SK-N-MC (cell line): ENCODE results near the gene PKNOX2.

ENCODE experiments used
- DNase-seq: peaks from one replicate; pipeline ENCODE4 v3.0.0-alpha.2; 2011; ENCODE audit warnings: low read depth, low spot score
- H3K27ac ChIP-seq: fragments of 200-600 bp; sonication (generic); 2 replicates; pipeline ENCODE4 v1.5.1; 2016; ENCODE audit warnings: mixed run types
- H3K36me3 ChIP-seq: fragments of 200-600 bp; sonication (generic); 2 replicates; pipeline ENCODE4 v1.6.1; 2017; ENCODE audit warnings: antibody characterized with exemption, low read length, mixed read lengths; ENCODE audit not compliant: insufficient read depth
- H3K4me3 ChIP-seq: fragments of 200-600 bp; sonication (generic); 2 replicates; pipeline ENCODE4 v1.5.1; 2016
- H3K9ac ChIP-seq: fragments of 200-600 bp; sonication (generic); 2 replicates; pipeline ENCODE4 v1.8.0; 2017; ENCODE audit warnings: mixed run types, mixed read lengths; ENCODE audit not compliant: insufficient read length
- H3K9me3 ChIP-seq: fragments of 200-600 bp; sonication (generic); 2 replicates; pipeline ENCODE4 v1.6.1; 2017; ENCODE audit warnings: low read depth, mild to moderate bottlenecking, antibody characterized with exemption, low read length, moderate library complexity, mixed read lengths
- EZH2 ChIP-seq: fragments of 200-600 bp; sonication (generic); IDR thresholded peaks from one replicate; pipeline ENCODE4 v1.6.1; 2017; ENCODE audit warnings: antibody characterized with exemption
- FOXP2 ChIP-seq: optimal IDR thresholded peaks from 2 replicates; pipeline ENCODE3; 2011; ENCODE audit warnings: mild to moderate bottlenecking, moderate library complexity; ENCODE audit not compliant: insufficient read depth; ENCODE audit errors: extremely low read length, control extremely low read depth
- POLR2AphosphoS5 ChIP-seq: IDR thresholded peaks from 2 replicates; pipeline ENCODE4 v1.6.1; 2012; ENCODE audit warnings: mild to moderate bottlenecking, low read depth, low read length, borderline replicate concordance

The PKNOX2 gene

GRCh38 chr11:125412509-125412908 is 248.0 kb downstream of the PKNOX2 start:
- DNase-seq = no peak
- TF ChIP-seq POLR2AphosphoS5 = no peak
- TF ChIP-seq FOXP2 = no peak
- TF ChIP-seq EZH2 = no peak
- H3K27ac ChIP-seq = no peak overlapping the region
- no peaks in the 10 kb centered on the region for H3K36me3 ChIP-seq
- H3K9ac ChIP-seq = no peak overlapping the region
- no peak overlapping the region for H3K4me3 ChIP-seq
- no peaks in the 10 kb centered on the region for H3K9me3 ChIP-seq

- DNase-seq = no peak
- no peaks in the 10 kb centered on the region for H3K36me3 ChIP-seq
- no peaks in the 10 kb centered on the region for H3K9me3 ChIP-seq
- TF ChIP-seq POLR2AphosphoS5 (no peak), FOXP2 (no peak), EZH2 (no peak)
- H3K27ac ChIP-seq = no peak overlapping the region
- no peak overlapping the region for H3K9ac ChIP-seq
- no peak overlapping the region for H3K4me3 ChIP-seq
These were observed 248.7 kb downstream of the PKNOX2 start for GRCh38 chr11:125413226-125413625.

GRCh38 chr11:125414121-125414520 is 249.6 kb downstream of the PKNOX2 start:
- no peak overlapping the region for H3K9ac ChIP-seq
- H3K27ac ChIP-seq = no peak overlapping the region
- DNase-seq = no peak
- no peaks in the 10 kb centered on the region for H3K9me3 ChIP-seq
- TF ChIP-seq FOXP2 (no peak), POLR2AphosphoS5 (no peak), EZH2 (no peak)
- no peak overlapping the region for H3K4me3 ChIP-seq
- H3K36me3 ChIP-seq = no peaks in the 10 kb centered on the region

- no peaks in the 10 kb centered on the region for H3K36me3 ChIP-seq
- DNase-seq = no peak
- TF ChIP-seq EZH2 (no peak), POLR2AphosphoS5 (no peak)
- H3K9me3 ChIP-seq = no peaks in the 10 kb centered on the region
- H3K27ac ChIP-seq = no peak overlapping the region
- no peak overlapping the region for H3K9ac ChIP-seq
- no peak overlapping the region for H3K4me3 ChIP-seq
These were observed 252.7 kb downstream of the PKNOX2 start for GRCh38 chr11:125416981-125417935.

DNA sequence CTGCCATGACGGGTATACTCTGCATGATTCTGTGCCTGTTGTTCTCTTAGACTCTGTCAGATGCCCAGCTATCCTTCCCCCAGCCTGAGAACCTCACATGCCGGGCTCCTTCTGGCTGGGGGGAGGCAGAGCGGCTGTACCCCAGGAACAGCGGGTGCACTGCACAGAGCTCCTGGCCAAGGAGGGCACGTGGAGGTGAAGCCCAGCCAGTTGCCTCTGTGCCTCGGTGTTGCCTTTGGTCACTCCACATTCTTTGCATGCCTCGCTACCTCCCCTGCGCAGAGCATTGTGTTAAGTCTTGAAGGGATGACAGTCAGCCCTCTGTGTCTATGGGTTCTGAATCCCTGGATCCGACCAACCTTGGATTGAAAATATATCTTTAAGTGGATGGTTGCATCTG is 253.8 kb downstream of the PKNOX2 start:
- Histone ChIP-seq H3K4me3 (no peak overlapping the region), H3K36me3 (no peaks in the 10 kb centered on the region), H3K27ac (no peak overlapping the region), H3K9me3 (no peaks in the 10 kb centered on the region), H3K9ac (no peak overlapping the region)
- TF ChIP-seq POLR2AphosphoS5 (no peak), FOXP2 (no peak), EZH2 (no peak)
- DNase-seq = no peak

DNA sequence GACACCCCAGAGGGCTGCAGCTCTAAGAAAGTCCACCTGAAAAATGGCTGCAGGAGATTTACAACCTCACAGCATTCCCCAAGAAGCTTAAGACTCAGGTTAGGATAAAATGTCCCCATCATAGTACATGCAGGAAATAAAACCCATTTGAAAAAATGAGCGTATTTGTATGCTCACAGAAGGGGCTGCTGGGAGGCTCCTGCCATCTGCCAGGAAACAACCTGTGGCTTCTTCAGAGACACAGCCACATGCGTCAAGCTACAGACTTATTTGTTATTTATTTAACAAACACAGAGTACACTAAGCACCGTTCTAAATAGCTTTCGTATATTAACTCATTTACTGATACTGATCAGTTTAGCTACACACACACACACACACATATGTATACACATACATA is 258.1 kb downstream of the PKNOX2 start:
- no peaks in the 10 kb centered on the region for H3K36me3 ChIP-seq
- no peak overlapping the region for H3K27ac ChIP-seq
- no peak for DNase-seq
- TF ChIP-seq EZH2 = no peak
- no peak for TF ChIP-seq FOXP2
- TF ChIP-seq POLR2AphosphoS5 = no peak
- no peaks in the 10 kb centered on the region for H3K9me3 ChIP-seq
- H3K9ac ChIP-seq = no peak overlapping the region
- no peak overlapping the region for H3K4me3 ChIP-seq

DNA sequence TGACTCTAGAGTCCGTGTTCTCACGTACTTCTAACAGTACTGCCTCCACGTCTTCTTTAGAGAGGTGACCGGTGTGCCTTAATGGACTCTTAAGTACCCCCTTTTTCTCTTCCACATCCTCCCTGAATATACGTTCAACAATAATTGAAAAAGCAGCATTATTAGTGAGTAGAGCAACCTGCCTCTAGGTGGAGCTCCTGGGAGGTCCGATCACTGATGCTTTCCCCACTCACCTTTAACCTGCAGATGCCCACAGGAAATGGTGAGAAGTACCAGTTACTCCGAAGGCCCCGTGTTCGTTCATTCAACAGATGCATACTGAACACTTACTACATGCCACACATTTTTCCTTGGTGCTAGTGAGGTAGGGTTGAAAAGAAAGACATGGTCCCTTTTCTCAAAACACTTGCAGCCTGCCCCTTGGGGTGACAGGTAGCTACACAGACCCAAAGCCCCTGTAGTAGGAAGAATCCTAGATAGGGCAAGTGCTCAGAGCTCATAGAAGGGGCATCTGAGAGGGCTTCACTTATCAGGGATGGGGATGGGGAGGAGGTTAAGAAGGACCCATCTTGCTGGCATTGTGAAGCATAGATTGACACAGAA is 258.8 kb downstream of the PKNOX2 start:
- no peak overlapping the region for H3K4me3 ChIP-seq
- no peak overlapping the region for H3K27ac ChIP-seq
- TF ChIP-seq EZH2 (no peak), FOXP2 (no peak), POLR2AphosphoS5 (no peak)
- DNase-seq = no peak
- no peaks in the 10 kb centered on the region for H3K36me3 ChIP-seq
- H3K9ac ChIP-seq = no peak overlapping the region
- no peaks in the 10 kb centered on the region for H3K9me3 ChIP-seq

DNA sequence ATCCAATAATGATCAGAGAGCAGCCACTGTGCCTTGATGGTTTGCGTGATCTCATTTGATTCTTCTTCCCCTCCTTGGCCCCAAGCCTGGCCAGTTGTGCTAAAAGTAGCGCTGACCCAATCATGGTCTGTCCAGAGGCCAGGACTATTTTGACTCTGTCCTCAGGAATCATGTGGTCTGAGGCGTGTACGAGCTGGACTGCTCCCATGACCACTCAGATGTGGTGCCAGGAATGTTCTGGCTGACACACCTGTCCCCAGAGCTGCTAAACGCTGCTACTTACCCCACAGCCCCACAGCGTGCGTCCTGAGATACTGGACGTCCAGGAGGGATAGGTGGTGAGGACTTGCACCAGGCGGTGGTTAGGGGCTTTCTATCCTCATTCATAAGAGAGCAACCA is 261.1 kb downstream of the PKNOX2 start:
- no peak overlapping the region for H3K9ac ChIP-seq
- H3K36me3 ChIP-seq = no peaks in the 10 kb centered on the region
- H3K4me3 ChIP-seq = no peak overlapping the region
- H3K27ac ChIP-seq = no peak overlapping the region
- no peaks in the 10 kb centered on the region for H3K9me3 ChIP-seq
- no peak for DNase-seq
- TF ChIP-seq FOXP2 (no peak), POLR2AphosphoS5 (no peak), EZH2 (no peak)
